Peyer's patch (tissue), 4 donors: ENCODE measurements around the gene FBXO31. TPM values are rescaled to one million over a fixed set of nuclear protein-coding genes. Genes with fewer than 3 reads are reported as not detected.
A peak's percentile ranks its signal among the peaks of the same experiment; 100 is the strongest.

ENCODE experiments used
- DNase-seq, 3 donors: peaks; one replicate each; pipeline ENCODE4 v3.0.0-alpha.2; 2017 to 2019
- H3K27ac ChIP-seq, 4 donors: fragments of 200-600 bp; sonication (generic); one replicate each; pipeline ENCODE4 v1.5.1; 2016 to 2019
- H3K27me3 ChIP-seq, 2 donors: fragments of 200-600 bp; sonication (generic); one replicate each; pipeline ENCODE4 v1.5.1; 2019
- H3K36me3 ChIP-seq, 3 donors: fragments of 200-600 bp; sonication (generic); one replicate each; pipeline ENCODE4 v1.5.1; 2016 to 2019
- H3K4me1 ChIP-seq, 4 donors: fragments of 200-600 bp; sonication (generic); one replicate each; pipeline ENCODE4 v1.5.1; 2016 to 2019
- H3K4me3 ChIP-seq, 4 donors: fragments of 200-600 bp; sonication (generic); 1 replicate in 3 of 4; 2 replicates in 1 of 4; pipeline ENCODE4 v1.5.1; 2016 to 2019; ENCODE audit warnings: mild to moderate bottlenecking in 1 of 4
- H3K9me3 ChIP-seq, 4 donors: fragments of 200-600 bp; sonication (generic); one replicate each; pipeline ENCODE4 v1.5.1; 2016 to 2019; ENCODE audit warnings: mild to moderate bottlenecking in 1 of 4
- CTCF ChIP-seq, 6 experiments: fragments of 450-650 bp in 4 of 6; fragments of 200-600 bp in 2 of 6; sonication (generic) in 1 of 6; IDR thresholded peaks; one replicate each; pipeline ENCODE4 v1.5.1; 2017 to 2019; ENCODE audit warnings: antibody characterized with exemption in 6 of 6, mild to moderate bottlenecking in 3 of 6, moderate library complexity in 1 of 6
- POLR2A ChIP-seq, 2 donors: fragments of 450-650 bp; IDR thresholded peaks; one replicate each; pipeline ENCODE4 v1.5.1; 2017; ENCODE audit warnings: antibody characterized with exemption in 2 of 2, mild to moderate bottlenecking in 2 of 2, moderate library complexity in 2 of 2
- total RNA-seq, 4 donors: library from RNA; depleted of rRNA; stranded (reverse); fragments of >200 nt; gene quantifications; one replicate each; pipeline ENCODE4 v1.1.0, GENCODE V29; 2016

The FBXO31 gene
- total RNA-seq, 4 donors from 2014 or later = 135 to 207 (median 191) TPM

DNA sequence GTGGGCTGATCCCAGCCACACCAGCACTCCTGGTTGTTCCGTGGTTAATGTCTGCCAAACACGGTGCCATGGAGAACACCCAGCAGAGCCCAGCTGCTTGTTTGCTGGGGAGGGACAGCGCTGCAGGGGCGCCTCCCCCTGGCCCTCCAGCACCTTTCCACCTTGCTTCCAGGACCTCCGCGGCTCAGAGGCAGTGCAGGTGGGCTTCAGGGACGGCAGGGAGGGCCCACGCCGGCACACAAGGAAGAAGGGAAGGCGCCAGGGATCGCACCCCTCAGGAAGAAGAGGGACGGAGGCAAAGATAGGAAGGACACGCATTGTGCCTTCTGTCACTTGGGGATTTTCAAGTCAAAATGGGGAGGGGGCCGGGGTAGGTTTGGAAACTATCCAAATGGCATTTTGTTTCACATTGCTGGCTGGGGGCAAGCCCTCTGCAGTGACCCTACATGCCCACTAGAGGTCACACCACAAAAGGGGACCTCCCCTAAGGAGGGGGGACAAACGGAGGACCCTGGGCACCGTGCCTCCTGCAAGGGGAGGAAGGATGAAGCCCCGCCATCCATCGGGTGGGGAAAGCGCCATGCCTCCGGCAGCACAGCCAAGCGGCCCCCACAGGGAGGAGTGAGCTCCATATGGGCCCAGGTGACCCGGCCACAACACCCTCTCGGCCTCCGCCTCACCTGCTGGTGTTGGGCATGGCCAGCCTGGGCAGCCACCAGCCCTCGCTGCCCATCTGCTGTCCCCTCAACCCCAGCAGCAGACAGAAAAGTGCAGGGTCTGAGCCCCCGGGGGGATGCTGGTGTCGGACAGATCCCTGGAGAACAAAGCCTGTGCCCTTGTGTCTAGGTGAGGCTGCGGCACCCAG lies 58.9 kb downstream of the FBXO31 start:
- Histone ChIP-seq H3K4me3 (no peak overlapping the region), H3K4me1 (peaks cover 0 to 5% (median 0%) of the 10 kb centered on the region in 4 donors), H3K36me3 (peaks cover 0 to 28% (median 0%) of the 10 kb centered on the region in 3 donors), H3K27ac (no peak overlapping the region), H3K9me3 (no peaks in the 10 kb centered on the region), H3K27me3 (no peaks in the 10 kb centered on the region)
- DNase-seq = peak; percentile 31 to 64 (median 51)
- TF ChIP-seq POLR2A (IDR thresholded peaks at IDR 0.05) (no peak), CTCF (IDR thresholded peaks at IDR 0.05) (peak; percentile 59 to 86 (median 70))

DNA sequence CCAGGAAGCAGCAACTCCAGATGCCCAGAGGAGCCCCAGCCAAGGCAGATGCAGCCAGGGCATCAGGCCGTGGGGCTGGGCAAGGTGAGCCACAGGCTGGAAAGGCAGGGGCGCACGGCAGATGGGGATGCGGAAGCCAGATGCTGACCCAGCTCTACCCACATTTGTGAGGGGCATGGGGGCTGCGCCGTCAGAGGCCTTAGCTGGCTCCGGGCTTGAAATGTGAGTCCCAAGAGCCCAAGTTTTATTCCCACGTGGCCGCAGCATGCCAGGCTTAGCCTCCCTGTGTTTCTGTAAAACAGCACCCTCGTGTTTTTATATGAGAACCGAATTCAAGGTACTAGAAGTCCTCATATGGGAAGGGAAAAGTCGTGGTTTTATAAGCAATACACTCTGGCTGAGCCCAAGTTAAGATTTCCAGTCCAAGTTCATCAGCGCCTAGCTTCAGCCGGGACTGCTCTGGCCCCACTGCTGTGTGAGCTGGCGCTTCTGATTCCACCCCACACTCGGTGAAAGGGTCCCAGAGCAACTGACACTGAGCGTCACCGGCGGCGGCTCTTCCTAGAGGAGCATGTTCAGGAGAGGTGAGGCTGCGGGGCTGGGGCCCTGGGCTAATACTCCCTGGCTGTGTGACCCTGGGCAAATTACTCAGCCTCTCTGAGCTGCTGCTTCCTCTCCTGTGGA lies 59.7 kb downstream of the FBXO31 start:
- TF ChIP-seq CTCF (IDR thresholded peaks at IDR 0.05) (no peak), POLR2A (IDR thresholded peaks at IDR 0.05) (no peak)
- Histone ChIP-seq H3K36me3 (peaks cover 0 to 21% (median 0%) of the 10 kb centered on the region in 3 donors), H3K4me1 (peaks cover 0 to 5% (median 0%) of the 10 kb centered on the region in 4 donors), H3K4me3 (no peak overlapping the region), H3K27me3 (no peaks in the 10 kb centered on the region), H3K9me3 (no peaks in the 10 kb centered on the region), H3K27ac (no peak overlapping the region)
- DNase-seq = no peak

- Histone ChIP-seq H3K9me3 (no peaks in the 10 kb centered on the region), H3K27me3 (no peaks in the 10 kb centered on the region), H3K36me3 (peaks cover 0 to 13% (median 0%) of the 10 kb centered on the region in 3 donors), H3K4me3 (no peak overlapping the region), H3K27ac (no peak overlapping the region), H3K4me1 (peaks cover 4 to 11% (median 4%) of the 10 kb centered on the region in 4 donors)
- DNase-seq = no peak
- TF ChIP-seq POLR2A (IDR thresholded peaks at IDR 0.05) = no peak
- no peak for TF ChIP-seq CTCF (IDR thresholded peaks at IDR 0.05)
Measured at GRCh38 chr16:87322833-87323726, 60.5 kb downstream of the FBXO31 start.

GRCh38 chr16:87322360-87322759 lies 61.2 kb downstream of the FBXO31 start:
- no peak overlapping the region for H3K4me3 ChIP-seq
- H3K27me3 ChIP-seq = no peaks in the 10 kb centered on the region
- H3K9me3 ChIP-seq = no peaks in the 10 kb centered on the region
- DNase-seq = no peak
- peaks cover 0 to 6% (median 0%) of the 10 kb centered on the region in 3 donors for H3K36me3 ChIP-seq
- TF ChIP-seq POLR2A (IDR thresholded peaks at IDR 0.05) (no peak), CTCF (IDR thresholded peaks at IDR 0.05) (no peak)
- no peak overlapping the region for H3K27ac ChIP-seq
- peaks cover 5 to 12% (median 6%) of the 10 kb centered on the region in 4 donors for H3K4me1 ChIP-seq
